GM12878 (cell line): ENCODE measurements around the gene KIAA1671.

Experiments used
- BCL11A ChIP-seq: IDR thresholded peaks from 2 replicates; pipeline ENCODE4 v1.6.1; 2011; ENCODE audit warnings: low read depth, low read length
- CHD4 ChIP-seq: fragments of 200-600 bp; sonication (generic); IDR thresholded peaks from 2 replicates; pipeline ENCODE4 v1.6.1; 2016; ENCODE audit warnings: mild to moderate bottlenecking
- EP300 ChIP-seq, 2 experiments: fragments of 150-350 bp in 1 of 2; IDR thresholded peaks; 2 replicates each; pipeline ENCODE4 v1.6.1; 2011 to 2012; ENCODE audit warnings: low read depth in 2 of 2, low read length in 2 of 2, borderline replicate concordance in 1 of 2, improper control_type of control experiment in 1 of 2, inconsistent platforms in 1 of 2; ENCODE audit not compliant: control insufficient read depth in 1 of 2
- EZH2 ChIP-seq: IDR thresholded peaks from 2 replicates; pipeline ENCODE4 v1.6.1; 2012; ENCODE audit warnings: low read depth, mild to moderate bottlenecking, control low read depth, inconsistent platforms, low read length, borderline replicate concordance; ENCODE audit not compliant: control insufficient read depth
- HDGF ChIP-seq: fragments of 450-650 bp; IDR thresholded peaks from 2 replicates; pipeline ENCODE4 v1.6.1; 2016; ENCODE audit warnings: antibody characterized with exemption
- POLR2A ChIP-seq: IDR thresholded peaks from 2 replicates; pipeline ENCODE4 v1.6.1; 2011; ENCODE audit warnings: low read depth, mild to moderate bottlenecking, low read length
- RCOR1 ChIP-seq: conservative IDR thresholded peaks from 2 replicates; pipeline ENCODE4 v1.6.1; 2012; ENCODE audit warnings: low read depth, low read length, improper control_type of control experiment
- SRF ChIP-seq, 2 experiments: IDR thresholded peaks; 2 replicates each; pipeline ENCODE4 v1.6.1; 2011; ENCODE audit warnings: low read depth in 2 of 2, low read length in 2 of 2, mild to moderate bottlenecking in 1 of 2, moderate library complexity in 1 of 2
- TAF1 ChIP-seq: IDR thresholded peaks from 2 replicates; pipeline ENCODE4 v1.6.1; 2011; ENCODE audit warnings: mild to moderate bottlenecking, low read depth, low read length, borderline replicate concordance
- TCF12 ChIP-seq: IDR thresholded peaks from 2 replicates; pipeline ENCODE4 v1.6.1; 2011; ENCODE audit warnings: low read depth, mild to moderate bottlenecking, low read length
- TCF7 ChIP-seq: IDR thresholded peaks from 2 replicates; pipeline ENCODE4 v1.6.1; 2014; ENCODE audit warnings: antibody characterized with exemption, borderline replicate concordance
- TF ChIP-seq, protein P1 (sequence below): IDR thresholded peaks from 2 replicates; pipeline ENCODE4 v1.6.1; 2012; ENCODE audit warnings: low read depth, low read length, improper control_type of control experiment
- TF ChIP-seq, protein P2 (sequence below): IDR thresholded peaks from 2 replicates; pipeline ENCODE4 v1.6.1; 2011; ENCODE audit warnings: low read depth, low read length, improper control_type of control experiment, borderline replicate concordance
- TF ChIP-seq, protein P3 (sequence below), 3 experiments: IDR thresholded peaks in 2 of 3; conservative IDR thresholded peaks in 1 of 3; 2 replicates each; pipeline ENCODE4 v1.5.1; 2011; ENCODE audit warnings: low read depth in 3 of 3, low read length in 3 of 3, mild to moderate bottlenecking in 3 of 3, control low read depth in 2 of 3, moderate library complexity in 2 of 3, inconsistent platforms in 1 of 3, mixed read lengths in 1 of 3; ENCODE audit not compliant: control insufficient read depth in 2 of 3, insufficient read depth in 1 of 3; ENCODE audit errors: extremely low read depth in 1 of 3

DNA sequence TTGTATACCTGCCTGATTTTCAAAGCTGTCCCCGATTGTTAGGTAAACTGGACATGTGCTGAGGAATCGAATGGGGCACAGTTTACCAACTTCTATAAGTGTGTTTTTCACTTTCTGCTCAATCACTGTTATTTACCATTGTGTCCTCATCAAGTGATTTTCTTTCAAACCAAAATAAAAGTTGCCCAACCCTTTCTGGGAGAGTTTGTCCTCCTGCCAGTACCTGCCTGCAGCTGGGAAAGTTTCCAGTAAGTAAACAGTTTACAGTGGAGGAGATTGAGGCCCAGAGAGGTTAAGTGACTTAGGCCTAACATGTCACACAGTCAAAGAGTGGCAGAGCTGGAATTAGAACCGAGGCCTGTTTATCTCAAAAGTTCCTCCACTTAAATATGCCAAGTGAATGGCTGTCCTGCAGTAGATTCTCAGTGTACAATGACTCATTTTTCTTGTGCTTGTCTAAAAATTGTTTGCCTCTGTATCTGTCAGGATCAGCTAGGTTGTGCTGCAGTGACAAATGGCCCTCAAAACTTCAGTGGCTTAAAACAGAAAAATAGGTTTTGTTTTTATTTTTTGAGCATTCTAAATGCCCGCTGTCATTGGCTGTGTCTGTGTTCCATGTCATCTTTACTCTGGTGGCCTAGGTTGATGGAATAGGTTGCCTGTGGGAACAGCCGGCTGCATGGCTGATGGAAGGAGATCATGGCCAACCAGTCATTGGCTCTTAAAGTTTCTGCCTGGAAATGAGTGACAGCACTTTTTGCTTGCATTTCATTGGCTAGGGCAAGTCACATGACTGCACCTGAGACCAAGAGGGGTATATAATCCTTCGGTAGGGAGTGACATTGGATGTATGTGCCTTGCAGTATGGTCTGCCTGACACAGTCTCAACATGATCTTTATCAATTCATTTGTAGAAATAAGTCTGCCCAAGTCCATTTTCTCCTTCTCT, 185.3 kb downstream of the KIAA1671 start:
- no peak for TF ChIP-seq EP300 (IDR thresholded peaks at IDR 0.05; ENCODE audit: borderline replicate concordance in 1 of 2, control insufficient read depth in 1 of 2, low read depth in 2 of 2, low read length in 2 of 2)
- no peak for TF ChIP-seq TAF1
- no peak for TF ChIP-seq TCF12
- TF ChIP-seq, protein P1, sequence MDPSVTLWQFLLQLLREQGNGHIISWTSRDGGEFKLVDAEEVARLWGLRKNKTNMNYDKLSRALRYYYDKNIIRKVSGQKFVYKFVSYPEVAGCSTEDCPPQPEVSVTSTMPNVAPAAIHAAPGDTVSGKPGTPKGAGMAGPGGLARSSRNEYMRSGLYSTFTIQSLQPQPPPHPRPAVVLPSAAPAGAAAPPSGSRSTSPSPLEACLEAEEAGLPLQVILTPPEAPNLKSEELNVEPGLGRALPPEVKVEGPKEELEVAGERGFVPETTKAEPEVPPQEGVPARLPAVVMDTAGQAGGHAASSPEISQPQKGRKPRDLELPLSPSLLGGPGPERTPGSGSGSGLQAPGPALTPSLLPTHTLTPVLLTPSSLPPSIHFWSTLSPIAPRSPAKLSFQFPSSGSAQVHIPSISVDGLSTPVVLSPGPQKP = no peak
- no peak for TF ChIP-seq HDGF
- no peak for TF ChIP-seq CHD4
- TF ChIP-seq, protein P2, sequence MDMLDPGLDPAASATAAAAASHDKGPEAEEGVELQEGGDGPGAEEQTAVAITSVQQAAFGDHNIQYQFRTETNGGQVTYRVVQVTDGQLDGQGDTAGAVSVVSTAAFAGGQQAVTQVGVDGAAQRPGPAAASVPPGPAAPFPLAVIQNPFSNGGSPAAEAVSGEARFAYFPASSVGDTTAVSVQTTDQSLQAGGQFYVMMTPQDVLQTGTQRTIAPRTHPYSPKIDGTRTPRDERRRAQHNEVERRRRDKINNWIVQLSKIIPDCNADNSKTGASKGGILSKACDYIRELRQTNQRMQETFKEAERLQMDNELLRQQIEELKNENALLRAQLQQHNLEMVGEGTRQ = no peak
- TF ChIP-seq RCOR1 = no peak
- TF ChIP-seq SRF (IDR thresholded peaks at IDR 0.05; ENCODE audit: low read depth in 2 of 2, low read length in 2 of 2) = no peak
- no peak for TF ChIP-seq TCF7
- TF ChIP-seq POLR2A = no peak
- no peak for TF ChIP-seq BCL11A
- TF ChIP-seq, protein P3, sequence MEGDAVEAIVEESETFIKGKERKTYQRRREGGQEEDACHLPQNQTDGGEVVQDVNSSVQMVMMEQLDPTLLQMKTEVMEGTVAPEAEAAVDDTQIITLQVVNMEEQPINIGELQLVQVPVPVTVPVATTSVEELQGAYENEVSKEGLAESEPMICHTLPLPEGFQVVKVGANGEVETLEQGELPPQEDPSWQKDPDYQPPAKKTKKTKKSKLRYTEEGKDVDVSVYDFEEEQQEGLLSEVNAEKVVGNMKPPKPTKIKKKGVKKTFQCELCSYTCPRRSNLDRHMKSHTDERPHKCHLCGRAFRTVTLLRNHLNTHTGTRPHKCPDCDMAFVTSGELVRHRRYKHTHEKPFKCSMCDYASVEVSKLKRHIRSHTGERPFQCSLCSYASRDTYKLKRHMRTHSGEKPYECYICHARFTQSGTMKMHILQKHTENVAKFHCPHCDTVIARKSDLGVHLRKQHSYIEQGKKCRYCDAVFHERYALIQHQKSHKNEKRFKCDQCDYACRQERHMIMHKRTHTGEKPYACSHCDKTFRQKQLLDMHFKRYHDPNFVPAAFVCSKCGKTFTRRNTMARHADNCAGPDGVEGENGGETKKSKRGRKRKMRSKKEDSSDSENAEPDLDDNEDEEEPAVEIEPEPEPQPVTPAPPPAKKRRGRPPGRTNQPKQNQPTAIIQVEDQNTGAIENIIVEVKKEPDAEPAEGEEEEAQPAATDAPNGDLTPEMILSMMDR (IDR thresholded peaks at IDR 0.05 in 2 of 3, conservative IDR thresholded peaks at IDR 0.05 in 1 of 3; ENCODE audit: control insufficient read depth in 2 of 3, extremely low read depth in 1 of 3, insufficient read depth in 1 of 3, low read depth in 3 of 3, low read length in 3 of 3) = no peak
- no peak for TF ChIP-seq EZH2
